Keratinocyte (primary cell): ENCODE data around the gene SKA1. TPM values are rescaled to one million over a fixed set of nuclear protein-coding genes. Genes with fewer than 3 reads are reported as not detected.

Experiments
- DNase-seq: peaks from one replicate; pipeline ENCODE4 v3.0.0-alpha.2; 2011; ENCODE audit warnings: low read depth, missing footprints, low spot score
- FAIRE-seq: peaks from 2 replicates; lab custom pipeline; 2011; peaks lifted over from hg19 to GRCh38; lab: Jason Lieb, UNC
- H2AFZ ChIP-seq: 2 replicates; pipeline ENCODE4 v1.6.0; 2012; ENCODE audit warnings: low read length, control low read depth, inconsistent platforms; ENCODE audit not compliant: control insufficient read depth
- H3K27ac ChIP-seq: 2 replicates; pipeline ENCODE4 v1.5.1; 2011; ENCODE audit warnings: low read length; ENCODE audit not compliant: control insufficient read depth, insufficient read depth
- H3K27me3 ChIP-seq: 3 replicates; pipeline ENCODE4 v1.6.0; 2011; ENCODE audit warnings: low read length; ENCODE audit not compliant: control insufficient read depth, insufficient read depth; ENCODE audit errors: extremely low read depth
- H3K36me3 ChIP-seq, 2 experiments: 2 replicates in 1 of 2; 3 replicates in 1 of 2; pipeline ENCODE4 v1.5.1; 2011; ENCODE audit warnings: low read length in 2 of 2, mild to moderate bottlenecking in 1 of 2; ENCODE audit not compliant: control insufficient read depth in 2 of 2, insufficient read depth in 2 of 2; ENCODE audit errors: extremely low read depth in 1 of 2
- H3K4me1 ChIP-seq: 3 replicates; pipeline ENCODE4 v1.5.1; 2011; ENCODE audit warnings: low read length; ENCODE audit not compliant: control insufficient read depth, insufficient read depth; ENCODE audit errors: extremely low read depth
- H3K4me2 ChIP-seq: 3 replicates; pipeline ENCODE4 v1.6.0; 2011; ENCODE audit warnings: low read depth, low read length; ENCODE audit not compliant: control insufficient read depth, insufficient read depth; ENCODE audit errors: extremely low read depth
- H3K4me3 ChIP-seq, 3 experiments: fragments of 200-600 bp in 1 of 3; sonication (generic) in 1 of 3; 2 replicates in 2 of 3; 3 replicates in 1 of 3; pipeline ENCODE4 v1.5.1; 2011 to 2016; ENCODE audit warnings: low read length in 3 of 3, mild to moderate bottlenecking in 3 of 3, control low read depth in 2 of 3, inconsistent platforms in 1 of 3, low read depth in 1 of 3, mixed read lengths in 1 of 3, mixed run types in 1 of 3, moderate library complexity in 1 of 3; ENCODE audit not compliant: control insufficient read depth in 2 of 3, insufficient read depth in 2 of 3; ENCODE audit errors: extremely low read depth in 1 of 3
- H3K79me2 ChIP-seq: 2 replicates; pipeline ENCODE4 v1.6.0; 2012; ENCODE audit warnings: low read length; ENCODE audit not compliant: control insufficient read depth, insufficient read depth
- H3K9ac ChIP-seq: 3 replicates; pipeline ENCODE4 v1.6.0; 2011; ENCODE audit warnings: low read length; ENCODE audit not compliant: control insufficient read depth, insufficient read depth; ENCODE audit errors: extremely low read depth
- H3K9me1 ChIP-seq: 3 replicates; pipeline ENCODE4 v1.6.0; 2011; ENCODE audit warnings: low read length; ENCODE audit not compliant: control insufficient read depth, insufficient read depth; ENCODE audit errors: extremely low read depth
- H3K9me3 ChIP-seq: 2 replicates; pipeline ENCODE4 v1.5.1; 2012; ENCODE audit warnings: low read depth, low read length; ENCODE audit not compliant: control insufficient read depth
- H4K20me1 ChIP-seq: 3 replicates; pipeline ENCODE4 v1.6.0; 2011; ENCODE audit warnings: low read length; ENCODE audit not compliant: control insufficient read depth, insufficient read depth; ENCODE audit errors: extremely low read depth
- EZH2 ChIP-seq: IDR thresholded peaks from one replicate; pipeline ENCODE4 v1.6.1; 2012; ENCODE audit warnings: inconsistent platforms, mild to moderate bottlenecking, low read length, moderate library complexity
- dilution Hi-C: fragments of 300-500 bp; cut with MboI; formaldehyde crosslinking; loops from one replicate; pipeline ENCODE4 v1.7.0; 2020; ENCODE audit warnings: low sequenced_read_pairs; ENCODE audit not compliant: extremely low pct_ligation_motif_present
- polyA plus RNA-seq, 5 experiments: library from polyadenylated mRNA; depleted of rRNA in 3 of 5; stranded (reverse) in 3 of 5; stranded (forward) in 1 of 5; unstranded in 1 of 5; fragments of >200 nt; gene quantifications; 1 replicate in 1 of 5; 2 replicates in 3 of 5; 3 replicates in 1 of 5; pipeline versions ENCODE4 v1.2.1 to v1.2.3, GENCODE V29; 2011 to 2012; ENCODE audit warnings: missing spikeins in 2 of 5, low read depth in 1 of 5, low replicate concordance in 1 of 5
- TF ChIP-seq, protein P1 (sequence below), 3 experiments: IDR thresholded peaks in 1 of 3; conservative IDR thresholded peaks in 1 of 3; optimal IDR thresholded peaks in 1 of 3; 2 replicates in 2 of 3; 3 replicates in 1 of 3; pipeline versions ENCODE3 to v1.5.1; 2011; ENCODE audit warnings: low read length in 3 of 3, mild to moderate bottlenecking in 3 of 3, moderate library complexity in 2 of 3, control low read depth in 1 of 3, inconsistent platforms in 1 of 3; ENCODE audit not compliant: insufficient read depth in 2 of 3; ENCODE audit errors: extremely low read depth in 1 of 3

Gene SKA1
- polyA plus RNA-seq, 1 donor (not counting 4 experiments of a cell fraction or from before 2014, with no cell fraction given): 8.4 TPM

DNA sequence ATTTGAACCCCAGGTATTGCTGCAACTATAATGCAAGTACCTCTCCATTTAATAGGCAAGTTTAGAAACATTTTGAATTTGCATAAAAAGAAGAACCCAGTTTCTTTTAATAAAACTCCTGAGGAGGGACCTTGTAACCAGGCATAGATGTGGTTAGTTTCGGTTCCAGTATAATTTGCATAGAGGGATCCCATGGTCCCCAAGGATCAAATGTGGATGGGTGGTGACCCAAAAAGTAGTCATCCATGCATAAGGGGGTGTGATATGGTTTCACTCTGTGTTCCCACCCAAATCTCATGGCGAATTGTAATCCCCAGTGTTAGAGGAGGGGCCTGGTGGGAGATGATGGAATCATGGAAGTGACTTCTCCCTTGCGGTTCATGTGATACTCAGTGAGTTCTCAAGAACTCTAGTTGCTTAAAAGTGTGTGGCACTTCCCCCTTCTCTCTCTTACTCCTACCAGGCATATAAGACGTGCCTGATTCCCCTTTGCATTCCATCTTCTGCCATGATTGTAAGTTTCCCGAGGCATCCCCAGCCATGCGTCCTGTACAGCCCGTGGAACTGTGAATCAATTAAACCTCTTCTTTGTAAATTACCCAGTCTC lies 40.2 kb upstream of the SKA1 start:
- no peak overlapping the region for H3K27ac ChIP-seq
- no peak overlapping the region for H3K4me3 ChIP-seq
- no peak overlapping the region for H2AFZ ChIP-seq
- no peak for FAIRE-seq
- H3K9me3 ChIP-seq: no peaks in the 10 kb centered on the region
- TF ChIP-seq EZH2: no peak
- no peaks in the 10 kb centered on the region for H3K79me2 ChIP-seq
- dilution Hi-C loops: no loop called here
- H3K9me1 ChIP-seq: no peaks in the 10 kb centered on the region
- H3K4me1 ChIP-seq: no peaks in the 10 kb centered on the region
- peaks cover 4% of the 10 kb centered on the region for H4K20me1 ChIP-seq
- no peaks in the 10 kb centered on the region for H3K36me3 ChIP-seq
- no peak for DNase-seq
- no peak overlapping the region for H3K4me2 ChIP-seq
- no peak overlapping the region for H3K9ac ChIP-seq
- H3K27me3 ChIP-seq: no peaks in the 10 kb centered on the region

DNA sequence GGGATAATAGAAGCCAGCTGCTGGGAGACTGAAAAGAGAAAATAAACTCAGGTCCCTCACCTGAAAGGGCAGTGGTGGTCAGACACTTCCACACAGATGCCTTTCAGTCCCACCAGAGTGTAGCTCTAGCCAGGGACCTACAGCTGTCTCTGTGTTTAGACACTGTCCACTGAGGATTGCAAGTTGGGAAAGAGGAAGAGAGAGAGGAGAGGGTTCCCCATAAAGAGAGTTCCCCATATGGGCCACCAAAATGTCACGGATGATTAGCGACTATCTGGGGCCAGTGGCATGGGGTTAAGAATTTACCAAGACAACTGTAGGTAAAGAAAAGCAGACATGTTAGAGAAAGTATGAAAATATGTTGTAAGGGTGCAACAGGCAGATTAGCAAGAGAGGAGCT lies 36.7 kb upstream of the SKA1 start:
- no peak for TF ChIP-seq EZH2
- Histone ChIP-seq H3K9me3 (no peaks in the 10 kb centered on the region), H3K4me3 (no peak overlapping the region), H3K27ac (no peak overlapping the region), H3K36me3 (no peaks in the 10 kb centered on the region), H3K9me1 (no peaks in the 10 kb centered on the region), H3K79me2 (no peaks in the 10 kb centered on the region), H3K4me2 (no peak overlapping the region), H3K9ac (no peak overlapping the region), H4K20me1 (peaks cover 4% of the 10 kb centered on the region), H3K4me1 (no peaks in the 10 kb centered on the region), H2AFZ (no peak overlapping the region), H3K27me3 (no peaks in the 10 kb centered on the region)
- dilution Hi-C loops: no loop called here
- FAIRE-seq: no peak
- no peak for DNase-seq

DNA sequence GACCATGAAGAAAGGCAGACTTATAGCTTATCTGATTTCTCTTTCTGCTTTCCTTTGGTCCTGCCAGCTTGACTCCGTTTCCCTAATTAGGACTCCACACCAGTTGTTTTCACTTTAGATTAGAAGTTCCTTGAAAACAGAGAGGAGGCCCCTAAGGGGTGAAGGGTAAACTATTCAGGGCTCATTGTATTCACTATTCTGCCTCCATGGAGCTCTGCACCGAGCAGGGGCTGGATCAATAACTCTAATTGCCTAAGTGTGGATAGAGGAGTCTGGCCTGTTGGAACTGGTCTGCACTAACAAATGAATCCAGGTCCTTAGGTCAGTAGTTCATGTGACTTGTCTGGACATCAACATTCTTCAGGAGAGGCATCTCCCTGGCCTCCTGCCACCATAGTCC lies 36.1 kb upstream of the SKA1 start:
- Histone ChIP-seq H3K27ac (no peak overlapping the region), H3K36me3 (no peaks in the 10 kb centered on the region), H3K79me2 (no peaks in the 10 kb centered on the region), H3K9ac (no peak overlapping the region), H4K20me1 (peaks cover under 1% of the 10 kb centered on the region), H3K4me1 (no peaks in the 10 kb centered on the region), H2AFZ (no peak overlapping the region), H3K9me3 (no peaks in the 10 kb centered on the region), H3K9me1 (no peaks in the 10 kb centered on the region), H3K4me2 (no peak overlapping the region), H3K4me3 (no peak overlapping the region), H3K27me3 (no peaks in the 10 kb centered on the region)
- dilution Hi-C loops: no loop called here
- DNase-seq (no peak), FAIRE-seq (no peak)
- no peak for TF ChIP-seq EZH2
- TF ChIP-seq, protein P1, sequence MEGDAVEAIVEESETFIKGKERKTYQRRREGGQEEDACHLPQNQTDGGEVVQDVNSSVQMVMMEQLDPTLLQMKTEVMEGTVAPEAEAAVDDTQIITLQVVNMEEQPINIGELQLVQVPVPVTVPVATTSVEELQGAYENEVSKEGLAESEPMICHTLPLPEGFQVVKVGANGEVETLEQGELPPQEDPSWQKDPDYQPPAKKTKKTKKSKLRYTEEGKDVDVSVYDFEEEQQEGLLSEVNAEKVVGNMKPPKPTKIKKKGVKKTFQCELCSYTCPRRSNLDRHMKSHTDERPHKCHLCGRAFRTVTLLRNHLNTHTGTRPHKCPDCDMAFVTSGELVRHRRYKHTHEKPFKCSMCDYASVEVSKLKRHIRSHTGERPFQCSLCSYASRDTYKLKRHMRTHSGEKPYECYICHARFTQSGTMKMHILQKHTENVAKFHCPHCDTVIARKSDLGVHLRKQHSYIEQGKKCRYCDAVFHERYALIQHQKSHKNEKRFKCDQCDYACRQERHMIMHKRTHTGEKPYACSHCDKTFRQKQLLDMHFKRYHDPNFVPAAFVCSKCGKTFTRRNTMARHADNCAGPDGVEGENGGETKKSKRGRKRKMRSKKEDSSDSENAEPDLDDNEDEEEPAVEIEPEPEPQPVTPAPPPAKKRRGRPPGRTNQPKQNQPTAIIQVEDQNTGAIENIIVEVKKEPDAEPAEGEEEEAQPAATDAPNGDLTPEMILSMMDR (optimal IDR thresholded peaks at IDR 0.05 in 1 of 3, IDR thresholded peaks at IDR 0.05 in 1 of 3, conservative IDR thresholded peaks at IDR 0.05 in 1 of 3; ENCODE audit: extremely low read depth in 1 of 3, insufficient read depth in 2 of 3, low read length in 3 of 3): no peak
